HEK293T (cell line): Measurements from ENCODE around the gene NAA38.

Experiments used
- BHLHE40 ChIP-seq: fragments of 450-650 bp; IDR thresholded peaks from 2 replicates; pipeline ENCODE4 v1.6.1; 2016; ENCODE audit warnings: mild to moderate bottlenecking, moderate library complexity, borderline replicate concordance
- ELF4 ChIP-seq: fragments of 450-650 bp; IDR thresholded peaks from 2 replicates; pipeline ENCODE4 v1.6.1; 2017; ENCODE audit warnings: antibody characterized with exemption
- L3MBTL2 ChIP-seq: fragments of 450-650 bp; conservative IDR thresholded peaks from 2 replicates; pipeline ENCODE4 v1.6.1; 2016; ENCODE audit warnings: mild to moderate bottlenecking
- LEF1 ChIP-seq: fragments of 450-650 bp; IDR thresholded peaks from 2 replicates; pipeline ENCODE4 v1.6.1; 2017; ENCODE audit warnings: mild to moderate bottlenecking, borderline replicate concordance
- PKNOX1 ChIP-seq: fragments of 450-650 bp; IDR thresholded peaks from 2 replicates; pipeline ENCODE4 v1.6.1; 2016

- no peak for TF ChIP-seq BHLHE40
- no peak for TF ChIP-seq L3MBTL2
- no peak for TF ChIP-seq LEF1
- TF ChIP-seq PKNOX1, result no peak
- TF ChIP-seq ELF4, result no peak
These were observed 1.7 kb downstream of the NAA38 start for GRCh38 chr17:7855660-7856010.
